ENCODE measurements around the gene ST7.

GRCh38 chr7:117071551-117071950 is 118.2 kb downstream of the ST7 start:
- TF ChIP-seq POLR2A (IDR thresholded peaks at IDR 0.05) = no peak
- TF ChIP-seq CTCF (IDR thresholded peaks at IDR 0.05) = no peak

All from transverse colon (tissue), 3 donors.